K562 (cell line): ENCODE measurements around the gene COA6. TPM values are rescaled to one million over a fixed set of nuclear protein-coding genes. Genes with fewer than 3 reads are reported as not detected.

ENCODE experiments used
- BACH1 ChIP-seq: fragments of 200-800 bp; sonication (Bioruptor generic); IDR thresholded peaks from 2 replicates; pipeline ENCODE4 v1.6.1; 2016; ENCODE audit warnings: missing genetic modification characterization, missing compliant biosample characterization
- CBX2 ChIP-seq: fragments of 200-600 bp; sonication (generic); IDR thresholded peaks from one replicate; pipeline ENCODE4 v1.6.1; 2012; ENCODE audit warnings: mild to moderate bottlenecking, low read length, inconsistent platforms; ENCODE audit not compliant: insufficient read depth, poor library complexity, severe bottlenecking
- DPF2 ChIP-seq: fragments of 450-650 bp; IDR thresholded peaks from 2 replicates; pipeline ENCODE4 v1.6.1; 2016
- EGR1 ChIP-seq: fragments of 450-650 bp; conservative IDR thresholded peaks from 2 replicates; pipeline ENCODE4 v1.6.1; 2017; ENCODE audit warnings: mild to moderate bottlenecking
- FOS ChIP-seq: IDR thresholded peaks from 3 replicates; pipeline ENCODE4 v1.6.1; 2011; ENCODE audit not compliant: insufficient read length; ENCODE audit errors: extremely low read depth
- HDAC2 ChIP-seq: fragments of 450-650 bp; IDR thresholded peaks from 2 replicates; pipeline ENCODE4 v1.6.1; 2016; ENCODE audit warnings: mild to moderate bottlenecking
- JUND ChIP-seq, 2 experiments: IDR thresholded peaks; 2 replicates in 1 of 2; 3 replicates in 1 of 2; pipeline ENCODE4 v1.6.1; 2011; ENCODE audit warnings: borderline replicate concordance in 2 of 2, low read depth in 2 of 2, low read length in 2 of 2, improper control_type of control experiment in 1 of 2, missing biosample characterization in 1 of 2, missing genetic modification characterization in 1 of 2, missing genetic modification reagents in 1 of 2
- MAFF ChIP-seq: IDR thresholded peaks from 2 replicates; pipeline ENCODE4 v1.6.1; 2012; ENCODE audit warnings: low read length, improper control_type of control experiment
- MAFG ChIP-seq: fragments of 450-650 bp; conservative IDR thresholded peaks from 2 replicates; pipeline ENCODE4 v1.6.1; 2016; ENCODE audit warnings: missing genetic modification characterization, missing compliant biosample characterization
- NCOA2 ChIP-seq, 2 experiments: fragments of 450-650 bp; IDR thresholded peaks; 2 replicates each; pipeline ENCODE4 v1.6.1; 2018; ENCODE audit warnings: mild to moderate bottlenecking in 2 of 2, moderate library complexity in 1 of 2; ENCODE audit not compliant: partially characterized antibody in 2 of 2
- NFE2 ChIP-seq: IDR thresholded peaks from 2 replicates; pipeline ENCODE4 v1.6.1; 2014; ENCODE audit warnings: antibody characterized with exemption, low read depth
- NFIC ChIP-seq: fragments of 450-650 bp; IDR thresholded peaks from 2 replicates; pipeline ENCODE4 v1.6.1; 2017; ENCODE audit warnings: mild to moderate bottlenecking, inconsistent platforms
- POLR2AphosphoS5 ChIP-seq: IDR thresholded peaks from 2 replicates; pipeline ENCODE4 v1.6.1; 2011; ENCODE audit warnings: mild to moderate bottlenecking, low read depth, low read length, moderate library complexity; ENCODE audit not compliant: control insufficient read depth, insufficient read depth
- PREB ChIP-seq: sonication (generic); formaldehyde crosslinking; IDR thresholded peaks from 2 replicates; pipeline ENCODE4 v1.8.1; 2023; ENCODE audit warnings: mild to moderate bottlenecking, missing genetic modification reagents
- SPI1 ChIP-seq: IDR thresholded peaks from 2 replicates; pipeline ENCODE4 v1.6.1; 2011; ENCODE audit warnings: low read depth, low read length, control low read depth, borderline replicate concordance
- STAG1 ChIP-seq: sonication (generic); formaldehyde crosslinking; IDR thresholded peaks from 2 replicates; pipeline ENCODE4 v1.5.0; 2020; ENCODE audit warnings: missing genetic modification reagents, borderline replicate concordance
- TCF3 ChIP-seq: sonication (generic); formaldehyde crosslinking; IDR thresholded peaks from 2 replicates; pipeline ENCODE4 v1.4.0; 2020; ENCODE audit warnings: mild to moderate bottlenecking, missing genetic modification reagents
- ZEB2 ChIP-seq: fragments of 450-650 bp; IDR thresholded peaks from 2 replicates; pipeline ENCODE4 v1.6.1; 2016
- ZFPM2 ChIP-seq: fragments of 250-450 bp; sonication (Bioruptor Pico); IDR thresholded peaks from 2 replicates; pipeline ENCODE4 v1.5.1; 2022; ENCODE audit warnings: mild to moderate bottlenecking
- ZNF3 ChIP-seq: fragments of 250-450 bp; sonication (Bioruptor Pico); IDR thresholded peaks from 2 replicates; pipeline ENCODE4 v1.5.0; 2021; ENCODE audit warnings: mild to moderate bottlenecking, moderate library complexity
- ZNF436 ChIP-seq: fragments of 250-450, 450-650 bp; sonication (Bioruptor Pico); formaldehyde crosslinking; IDR thresholded peaks from 2 replicates; pipeline ENCODE4 v1.7.0; 2020; ENCODE audit warnings: mild to moderate bottlenecking
- ZNF717 ChIP-seq: fragments of 250-450 bp; sonication (Bioruptor Pico); IDR thresholded peaks from 2 replicates; pipeline ENCODE4 v1.5.0; 2021
- ZNF79 ChIP-seq: fragments of 250-450 bp; sonication (Bioruptor Pico); IDR thresholded peaks from 2 replicates; pipeline ENCODE4 v1.4.0; 2020; ENCODE audit warnings: low read depth, mild to moderate bottlenecking, moderate library complexity
- polyA plus RNA-seq, 8 experiments: library from polyadenylated mRNA; depleted of rRNA in 4 of 8; stranded (reverse) in 5 of 8; unstranded in 3 of 8; fragments of >200 nt; fragmentation: Nextera tagmentation in 2 of 8; fragmentation: Illumina TruSeq in 1 of 8; extraction: Ambion mirVana in 2 of 8; extraction: Trizol in 1 of 8; gene quantifications; 2 replicates each; pipeline versions ENCODE4 v1.2.1 to v1.2.3, GENCODE V29; 2011 to 2014; ENCODE audit warnings: inconsistent platforms in 1 of 8, missing spikeins in 1 of 8
- total RNA-seq, 7 experiments: library from RNA; depleted of rRNA in 6 of 7; stranded (reverse); fragments of >200 nt in 6 of 7; fragmentation: Illumina TruSeq in 2 of 7; extraction: Trizol in 2 of 7; gene quantifications; 2 replicates each; pipeline versions ENCODE4 v1.2.1 to v1.2.3, GENCODE V29; 2011 to 2021; ENCODE audit warnings: low replicate concordance in 1 of 7
- TF ChIP-seq, protein P1 (sequence below), 2 experiments: fragments of 450-650 bp in 1 of 2; sonication (generic) in 1 of 2; formaldehyde crosslinking in 1 of 2; IDR thresholded peaks in 1 of 2; conservative IDR thresholded peaks in 1 of 2; 2 replicates each; pipeline versions ENCODE4 v1.6.1 to v1.8.1; 2016 to 2023; ENCODE audit warnings: mild to moderate bottlenecking in 2 of 2, moderate library complexity in 2 of 2, inconsistent platforms in 1 of 2, missing genetic modification reagents in 1 of 2
- TF ChIP-seq, protein P2 (sequence below): sonication (generic); formaldehyde crosslinking; IDR thresholded peaks from 2 replicates; pipeline ENCODE4 v1.8.1; 2022; ENCODE audit warnings: missing genetic modification reagents

The COA6 gene
- total and polyA plus RNA-seq, 9 of the 15 experiments (the other 6 are each of a cell fraction or from before 2014, with no cell fraction given): 77.7 to 187 (median 134) TPM

DNA sequence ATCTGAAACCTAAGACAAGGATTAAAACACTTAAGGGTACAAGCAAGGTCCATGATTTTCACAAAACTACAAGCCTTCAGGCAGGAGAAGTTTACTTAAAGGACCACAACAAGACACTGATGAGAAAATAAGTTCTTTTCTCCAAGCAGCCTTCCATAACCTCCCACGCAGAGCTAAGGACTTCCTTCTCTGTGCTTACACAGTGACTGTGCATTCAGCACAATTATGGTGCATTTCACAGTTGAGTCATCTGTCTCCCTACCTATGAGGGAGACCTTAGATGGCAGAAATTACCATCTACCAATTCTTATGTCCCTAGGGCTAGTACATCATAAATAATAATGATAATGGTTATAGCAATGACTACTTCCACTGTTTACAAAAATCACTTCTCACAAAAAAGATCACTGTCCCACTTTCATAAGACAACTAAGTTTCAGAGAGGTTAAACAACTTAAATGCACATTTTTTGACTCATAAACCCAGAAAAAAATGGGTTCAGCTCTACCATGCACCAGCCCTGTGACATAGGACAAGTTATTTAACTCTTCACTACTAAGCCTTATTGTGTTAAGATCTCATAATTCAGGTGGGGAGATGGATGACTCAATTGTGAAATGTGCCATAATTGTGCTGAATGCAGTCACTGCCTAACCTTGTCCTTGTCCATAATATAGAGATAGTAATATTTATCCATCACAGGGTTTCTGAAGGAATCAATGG is 60.5 kb downstream of the COA6 start (continued):
- TF ChIP-seq MAFF (peak; percentile 76), EGR1 (peak; percentile 97), DPF2 (peak; percentile 91), SPI1 (peak; percentile 82), CBX2 (no peak), PREB (CRISPR knock-in tag) (no peak), MAFG (peak; percentile 87), ZNF79 (CRISPR knock-in tag) (no peak), HDAC2 (0 out of 2 replicates have a peak, but pooled peaks have one; percentile 55), FOS (no peak), ZFPM2 (no peak), ZNF717 (CRISPR knock-in tag) (no peak), ZNF3 (CRISPR knock-in tag) (no peak), NFE2 (peak; percentile 97), JUND (IDR thresholded peaks at IDR 0.05; ENCODE audit: borderline replicate concordance, low read depth, low read length) (peak; percentile 80), JUND (tag; IDR thresholded peaks at IDR 0.05; ENCODE audit: borderline replicate concordance, low read depth, low read length) (peak; percentile 90; the same call in 1 of the 3 replicates), BACH1 (tag) (peak; percentile 80), ZEB2 (peak; percentile 37), TCF3 (CRISPR knock-in tag) (peak; percentile 12; the same call in 1 of the 2 replicates), POLR2AphosphoS5 (no peak), NCOA2 (IDR thresholded peaks at IDR 0.05; ENCODE audit: partially characterized antibody in 2 of 2) (no peak), NFIC (peak; percentile 48; the same call in 1 of the 2 replicates), STAG1 (CRISPR knock-in tag) (no peak), ZNF436 (CRISPR knock-in tag) (no peak)
- TF ChIP-seq, protein P1, sequence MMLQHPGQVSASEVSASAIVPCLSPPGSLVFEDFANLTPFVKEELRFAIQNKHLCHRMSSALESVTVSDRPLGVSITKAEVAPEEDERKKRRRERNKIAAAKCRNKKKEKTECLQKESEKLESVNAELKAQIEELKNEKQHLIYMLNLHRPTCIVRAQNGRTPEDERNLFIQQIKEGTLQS (IDR thresholded peaks at IDR 0.05): peak; percentile 79
- TF ChIP-seq, protein P1 (CRISPR knock-in tag; conservative IDR thresholded peaks at IDR 0.05): 0 out of 2 replicates have a peak, but pooled peaks have one; percentile 31
- TF ChIP-seq, protein P2, sequence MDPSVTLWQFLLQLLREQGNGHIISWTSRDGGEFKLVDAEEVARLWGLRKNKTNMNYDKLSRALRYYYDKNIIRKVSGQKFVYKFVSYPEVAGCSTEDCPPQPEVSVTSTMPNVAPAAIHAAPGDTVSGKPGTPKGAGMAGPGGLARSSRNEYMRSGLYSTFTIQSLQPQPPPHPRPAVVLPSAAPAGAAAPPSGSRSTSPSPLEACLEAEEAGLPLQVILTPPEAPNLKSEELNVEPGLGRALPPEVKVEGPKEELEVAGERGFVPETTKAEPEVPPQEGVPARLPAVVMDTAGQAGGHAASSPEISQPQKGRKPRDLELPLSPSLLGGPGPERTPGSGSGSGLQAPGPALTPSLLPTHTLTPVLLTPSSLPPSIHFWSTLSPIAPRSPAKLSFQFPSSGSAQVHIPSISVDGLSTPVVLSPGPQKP: no peak
